Fibroblast of lung (primary cell): ENCODE data around the gene VKORC1L1. TPM values are rescaled to one million over a fixed set of nuclear protein-coding genes. Genes with fewer than 3 reads are reported as not detected.
"Not testable (repeated sequence)": the region's sequence is repeated elsewhere in the genome, so short reads cannot be mapped to it uniquely, and the experiment has no call there.

Experiments used
- DNase-seq, 2 donors: peaks; one replicate each; pipeline versions ENCODE4 v3.0.0 to v3.0.0-alpha.2; 2010; ENCODE audit warnings: low read depth in 2 of 2
- H2AFZ ChIP-seq: 2 replicates; pipeline ENCODE4 v1.5.1; 2012; ENCODE audit warnings: low read length, control low read depth, inconsistent platforms
- H3K27ac ChIP-seq: 2 replicates; pipeline ENCODE4 v1.5.1; 2011; ENCODE audit warnings: low read length, control low read depth; ENCODE audit not compliant: insufficient read depth
- H3K27me3 ChIP-seq: 2 replicates; pipeline ENCODE4 v1.5.1; 2011; ENCODE audit warnings: mild to moderate bottlenecking, low read length; ENCODE audit not compliant: control insufficient read depth, insufficient read depth
- H3K36me3 ChIP-seq: 2 replicates; pipeline ENCODE4 v1.5.1; 2011; ENCODE audit warnings: low read length; ENCODE audit not compliant: control insufficient read depth, insufficient read depth
- H3K4me1 ChIP-seq: 2 replicates; pipeline ENCODE4 v1.5.1; 2011; ENCODE audit warnings: low read length; ENCODE audit not compliant: control insufficient read depth, insufficient read depth; ENCODE audit errors: extremely low read depth
- H3K4me2 ChIP-seq: 2 replicates; pipeline ENCODE4 v1.5.1; 2011; ENCODE audit warnings: low read length, control low read depth; ENCODE audit not compliant: insufficient read depth; ENCODE audit errors: extremely low read depth
- H3K4me3 ChIP-seq, 4 experiments: fragments of 200-600 bp in 1 of 4; sonication (generic) in 1 of 4; replicated peaks in 1 of 4; 2 replicates each; pipeline ENCODE4 v1.5.1; 2011 to 2016; ENCODE audit warnings: low read length in 4 of 4, low read depth in 3 of 4, mild to moderate bottlenecking in 3 of 4, control low read depth in 2 of 4, inconsistent platforms in 1 of 4, mixed read lengths in 1 of 4; ENCODE audit not compliant: insufficient read depth in 1 of 4; ENCODE audit errors: control extremely low read depth in 1 of 4
- H3K79me2 ChIP-seq: 2 replicates; pipeline ENCODE4 v1.5.1; 2012; ENCODE audit warnings: mild to moderate bottlenecking, low read length, inconsistent platforms; ENCODE audit not compliant: control insufficient read depth, insufficient read depth
- H3K9ac ChIP-seq: 2 replicates; pipeline ENCODE4 v1.5.1; 2011; ENCODE audit warnings: mild to moderate bottlenecking, low read length, control low read depth; ENCODE audit not compliant: insufficient read depth
- H3K9me3 ChIP-seq: 2 replicates; pipeline ENCODE4 v1.5.1; 2012; ENCODE audit warnings: low read depth, low read length; ENCODE audit not compliant: control insufficient read depth, insufficient read depth
- H4K20me1 ChIP-seq: 2 replicates; pipeline ENCODE4 v1.5.1; 2011; ENCODE audit warnings: low read length; ENCODE audit not compliant: control insufficient read depth, insufficient read depth; ENCODE audit errors: extremely low read depth
- polyA plus RNA-seq, 2 donors: library from polyadenylated mRNA; depleted of rRNA in 1 of 2; stranded (reverse) in 1 of 2; unstranded in 1 of 2; fragments of >200 nt; gene quantifications; 2 replicates each; pipeline ENCODE4 v1.2.1, GENCODE V29; 2011 to 2012; ENCODE audit warnings: missing spikeins in 1 of 2
- total RNA-seq: library from RNA; depleted of rRNA; stranded (reverse); fragments of >200 nt; gene quantifications from 2 replicates; pipeline ENCODE4 v1.2.1, GENCODE V29; 2014

The VKORC1L1 gene
- total and polyA plus RNA-seq, 2 donors (not counting 1 experiment from before 2014, with no cell fraction given), result 12.7 to 24.2 TPM

DNA sequence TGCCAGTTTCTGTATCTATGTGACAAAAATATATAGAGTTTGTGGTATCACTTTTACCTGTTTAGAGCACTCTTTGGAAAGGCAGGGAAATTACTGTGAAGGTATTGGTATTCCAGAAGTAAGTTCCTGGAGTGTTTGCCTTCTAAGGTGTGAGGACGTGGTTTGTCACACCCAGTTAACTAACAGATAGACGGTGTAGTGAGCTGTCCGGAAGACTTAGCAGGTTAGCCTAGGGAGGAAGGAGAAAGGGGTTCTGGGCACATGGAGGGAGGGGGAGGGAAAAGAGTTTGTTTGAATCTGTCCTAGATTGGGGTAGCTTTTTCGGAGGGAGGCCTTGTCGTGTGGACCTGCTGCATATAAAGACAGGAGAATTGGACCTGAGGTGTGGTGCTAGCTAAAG, 7.4 kb downstream of the VKORC1L1 start:
- H3K27me3 ChIP-seq, H3K4me1 ChIP-seq, H3K27ac ChIP-seq, H3K4me3 ChIP-seq, H2AFZ ChIP-seq, H3K9me3 ChIP-seq, DNase-seq, H3K9ac ChIP-seq, H3K79me2 ChIP-seq, H4K20me1 ChIP-seq, H3K36me3 ChIP-seq, H3K4me2 ChIP-seq: not testable (repeated sequence)

DNA sequence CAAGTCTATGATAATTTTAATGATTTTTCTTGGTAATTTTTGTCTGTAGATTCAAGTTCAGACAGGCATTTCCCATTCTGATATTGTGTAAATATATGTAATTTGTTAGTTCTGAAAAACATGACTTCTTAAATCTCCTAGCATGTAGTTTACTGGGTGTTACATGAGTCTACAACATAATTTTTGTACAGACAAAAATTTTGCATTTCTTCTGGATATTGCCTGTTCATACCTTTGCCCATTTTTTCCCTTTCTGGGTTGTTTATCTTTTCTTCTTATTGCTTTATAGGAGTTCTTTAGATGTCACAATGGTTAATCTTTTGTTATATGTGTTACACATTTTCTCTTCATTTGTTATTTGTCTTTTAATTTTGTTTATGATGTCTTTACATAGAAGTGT, 12.1 kb downstream of the VKORC1L1 start:
- not testable (repeated sequence) for H3K9ac ChIP-seq, H3K4me1 ChIP-seq, H3K4me3 ChIP-seq, H3K27ac ChIP-seq, H3K36me3 ChIP-seq, DNase-seq, H3K4me2 ChIP-seq, H3K27me3 ChIP-seq, H3K79me2 ChIP-seq, H2AFZ ChIP-seq, H3K9me3 ChIP-seq, H4K20me1 ChIP-seq

DNA sequence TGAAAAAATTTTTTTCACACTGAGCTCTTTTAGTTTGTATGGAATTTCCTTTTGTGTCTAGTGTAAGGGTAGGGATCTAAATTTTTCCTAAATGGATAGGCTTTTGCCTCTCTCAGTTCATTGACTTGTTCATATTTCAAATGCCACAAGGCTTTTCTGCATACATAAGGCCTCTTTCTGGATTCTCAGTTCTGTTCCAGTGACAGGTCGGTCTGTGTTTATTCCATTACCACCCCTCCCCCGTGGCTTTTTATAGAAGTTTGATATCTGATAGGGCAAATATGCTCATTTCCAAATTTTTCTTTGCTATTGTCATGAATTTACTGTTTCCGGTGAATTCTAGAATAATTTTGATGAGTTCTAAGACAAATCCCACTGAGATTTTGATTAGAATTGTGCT, 12.7 kb downstream of the VKORC1L1 start:
- not testable (repeated sequence) for H3K9me3 ChIP-seq, H3K9ac ChIP-seq, H3K36me3 ChIP-seq, H2AFZ ChIP-seq, DNase-seq, H3K27me3 ChIP-seq, H3K4me3 ChIP-seq, H3K4me2 ChIP-seq, H4K20me1 ChIP-seq, H3K27ac ChIP-seq, H3K79me2 ChIP-seq, H3K4me1 ChIP-seq

DNA sequence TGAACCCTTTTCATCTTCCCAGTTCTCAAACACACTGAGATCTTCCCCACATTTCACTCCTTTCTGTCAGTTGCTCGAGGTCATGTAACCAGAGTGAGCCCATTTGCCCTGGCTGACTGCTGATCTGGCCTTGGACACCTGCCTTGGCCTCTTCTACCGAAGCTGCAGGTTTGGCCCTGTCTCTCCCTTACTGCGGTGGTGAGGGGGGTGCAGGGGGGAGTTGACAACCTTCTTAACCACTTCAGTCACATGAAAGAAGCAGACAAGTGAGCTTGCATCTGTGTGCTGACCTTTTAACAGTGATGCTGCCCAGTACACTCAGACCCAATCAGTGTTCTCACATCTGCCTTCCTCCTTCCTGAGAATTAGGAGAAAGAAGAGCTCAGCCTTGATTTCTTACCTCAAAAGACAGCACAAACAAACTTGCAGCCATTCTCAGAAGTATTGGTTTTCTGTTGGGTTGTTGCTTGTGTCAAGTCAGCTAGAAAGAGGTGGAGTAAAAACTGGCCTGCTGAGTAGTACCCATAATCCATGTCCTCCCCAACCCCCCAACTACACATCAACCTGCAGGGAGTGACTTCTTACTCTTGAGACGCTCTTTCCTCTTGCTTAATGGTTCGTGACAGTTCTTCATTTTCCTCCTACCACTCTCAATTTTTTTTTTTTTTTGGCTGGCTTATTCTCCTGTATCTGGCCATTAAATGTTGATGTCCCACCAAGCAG, 15.7 kb downstream of the VKORC1L1 start:
- H4K20me1 ChIP-seq, H3K4me3 ChIP-seq, H3K9ac ChIP-seq, DNase-seq, H3K79me2 ChIP-seq, H3K36me3 ChIP-seq, H3K4me1 ChIP-seq, H3K4me2 ChIP-seq, H3K27ac ChIP-seq, H3K27me3 ChIP-seq, H2AFZ ChIP-seq, H3K9me3 ChIP-seq: not testable (repeated sequence)

DNA sequence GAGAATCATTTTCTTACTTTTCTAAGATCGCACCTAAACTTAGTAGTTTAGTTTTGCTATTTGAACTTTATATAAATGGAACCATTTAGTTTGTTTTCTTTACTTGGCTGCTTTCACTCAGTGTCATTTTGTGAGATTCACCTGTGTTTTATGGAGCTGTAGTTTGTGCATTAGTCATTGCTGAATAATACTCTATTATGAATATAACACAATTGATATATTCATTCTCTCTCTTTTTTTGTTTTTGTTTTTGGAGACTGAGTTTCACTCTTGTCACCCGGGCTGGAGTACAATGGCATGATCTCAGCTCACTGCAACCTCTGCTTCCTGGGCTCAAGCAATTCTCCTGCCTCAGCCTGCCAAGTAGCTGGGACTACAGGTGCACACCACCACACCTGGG, 16.8 kb downstream of the VKORC1L1 start:
- not testable (repeated sequence) for H3K79me2 ChIP-seq, H3K9me3 ChIP-seq, H3K9ac ChIP-seq, H3K36me3 ChIP-seq, H3K27me3 ChIP-seq, H3K4me3 ChIP-seq, DNase-seq, H2AFZ ChIP-seq, H3K27ac ChIP-seq, H4K20me1 ChIP-seq, H3K4me2 ChIP-seq, H3K4me1 ChIP-seq
